D721Med (cell line): ENCODE measurements around the gene SLC25A29.

Source experiments
- DNase-seq: peaks from one replicate; pipeline ENCODE4 v3.0.0; 2011; ENCODE audit warnings: low spot score; ENCODE audit not compliant: insufficient read length
- FAIRE-seq: peaks from 2 replicates; lab custom pipeline; 2011; peaks lifted over from hg19 to GRCh38; lab: Jason Lieb, UNC
- TF ChIP-seq, protein P1 (sequence below): IDR thresholded peaks from 2 replicates; pipeline ENCODE4 v1.5.1; 2012; ENCODE audit warnings: mild to moderate bottlenecking, control low read depth; ENCODE audit not compliant: insufficient read depth; ENCODE audit errors: missing control alignments

SLC25A29 gene

GRCh38 chr14:100250732-100251465 is 55.3 kb downstream of the SLC25A29 start:
- DNase-seq, result no peak
- FAIRE-seq, result no peak
- TF ChIP-seq, protein P1, sequence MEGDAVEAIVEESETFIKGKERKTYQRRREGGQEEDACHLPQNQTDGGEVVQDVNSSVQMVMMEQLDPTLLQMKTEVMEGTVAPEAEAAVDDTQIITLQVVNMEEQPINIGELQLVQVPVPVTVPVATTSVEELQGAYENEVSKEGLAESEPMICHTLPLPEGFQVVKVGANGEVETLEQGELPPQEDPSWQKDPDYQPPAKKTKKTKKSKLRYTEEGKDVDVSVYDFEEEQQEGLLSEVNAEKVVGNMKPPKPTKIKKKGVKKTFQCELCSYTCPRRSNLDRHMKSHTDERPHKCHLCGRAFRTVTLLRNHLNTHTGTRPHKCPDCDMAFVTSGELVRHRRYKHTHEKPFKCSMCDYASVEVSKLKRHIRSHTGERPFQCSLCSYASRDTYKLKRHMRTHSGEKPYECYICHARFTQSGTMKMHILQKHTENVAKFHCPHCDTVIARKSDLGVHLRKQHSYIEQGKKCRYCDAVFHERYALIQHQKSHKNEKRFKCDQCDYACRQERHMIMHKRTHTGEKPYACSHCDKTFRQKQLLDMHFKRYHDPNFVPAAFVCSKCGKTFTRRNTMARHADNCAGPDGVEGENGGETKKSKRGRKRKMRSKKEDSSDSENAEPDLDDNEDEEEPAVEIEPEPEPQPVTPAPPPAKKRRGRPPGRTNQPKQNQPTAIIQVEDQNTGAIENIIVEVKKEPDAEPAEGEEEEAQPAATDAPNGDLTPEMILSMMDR, result no peak

GRCh38 chr14:100246809-100247428 is 59.3 kb downstream of the SLC25A29 start:
- DNase-seq, result peak; percentile 60

DNA sequence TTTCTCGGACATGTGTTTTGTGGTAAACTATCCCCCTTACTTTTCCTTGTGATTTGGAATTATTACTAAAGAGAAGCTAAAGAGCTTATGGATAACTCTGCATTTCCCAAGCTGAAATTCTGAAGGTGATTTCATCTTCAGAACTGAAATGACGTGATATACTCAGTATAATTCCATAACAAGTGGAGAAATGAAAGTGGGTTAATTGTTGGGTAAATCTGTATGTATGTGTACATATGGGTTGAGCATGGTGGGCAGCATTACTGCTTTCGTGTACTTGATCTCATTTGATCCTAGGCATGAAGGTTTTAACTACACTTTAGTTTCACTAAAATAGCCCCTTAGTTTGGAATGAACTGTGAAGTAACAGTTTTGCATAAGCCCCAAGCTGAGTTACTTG is 63.2 kb downstream of the SLC25A29 start:
- TF ChIP-seq, protein P1, result no peak
- no peak for FAIRE-seq
- DNase-seq, result no peak

More at GRCh38 chr14:100246809-100247428, 59.3 kb downstream of the SLC25A29 start:
- TF ChIP-seq, protein P1, result peak; percentile 63
- peak; percentile 35 for FAIRE-seq

- TF ChIP-seq, protein P1, result no peak
- DNase-seq (no peak), FAIRE-seq (no peak)
Observed at GRCh38 chr14:100241279-100241678, 65.0 kb downstream of the SLC25A29 start.
